GM04503 (cell line): ENCODE data around the gene CDKAL1.
A peak's percentile ranks its signal among the peaks of the same experiment; 100 is the strongest.
"Not testable (repeated sequence)": the region's sequence is repeated elsewhere in the genome, so short reads cannot be mapped to it uniquely, and the experiment has no call there.

Source experiments
- DNase-seq: peaks from one replicate; pipeline ENCODE4 v3.0.0-alpha.2; 2012; ENCODE audit warnings: low read depth

CDKAL1 gene

DNA sequence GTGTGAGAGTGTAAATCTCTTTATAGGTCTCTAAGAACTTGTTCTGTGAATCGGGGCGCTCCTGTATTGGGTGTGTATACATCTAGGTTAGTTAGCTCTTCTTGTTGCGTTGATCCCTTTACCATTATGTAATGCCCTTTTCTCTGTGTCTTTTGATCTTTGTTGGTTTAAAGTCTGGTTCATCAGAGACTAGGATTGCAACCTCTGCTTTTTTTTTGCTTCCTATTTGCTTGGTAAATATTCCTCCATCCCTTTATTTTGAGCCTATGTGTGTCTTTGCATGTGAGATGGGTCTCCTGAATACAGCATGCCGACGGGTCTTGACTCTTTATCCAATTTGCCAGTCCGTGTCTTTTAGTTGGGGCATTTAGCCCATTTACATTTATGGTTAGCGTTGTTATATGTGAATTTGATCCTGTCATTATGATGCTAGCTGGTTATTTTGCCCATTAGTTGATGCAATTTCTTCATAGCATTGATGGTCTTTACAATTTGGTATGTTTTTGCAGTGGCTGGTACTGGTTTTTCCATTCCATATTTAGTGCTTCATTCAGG, 60.1 kb downstream of the CDKAL1 start:
- DNase-seq, result not testable (repeated sequence)

- DNase-seq, result no peak
Observed at GRCh38 chr6:20599302-20600051, 65.2 kb downstream of the CDKAL1 start.

DNA sequence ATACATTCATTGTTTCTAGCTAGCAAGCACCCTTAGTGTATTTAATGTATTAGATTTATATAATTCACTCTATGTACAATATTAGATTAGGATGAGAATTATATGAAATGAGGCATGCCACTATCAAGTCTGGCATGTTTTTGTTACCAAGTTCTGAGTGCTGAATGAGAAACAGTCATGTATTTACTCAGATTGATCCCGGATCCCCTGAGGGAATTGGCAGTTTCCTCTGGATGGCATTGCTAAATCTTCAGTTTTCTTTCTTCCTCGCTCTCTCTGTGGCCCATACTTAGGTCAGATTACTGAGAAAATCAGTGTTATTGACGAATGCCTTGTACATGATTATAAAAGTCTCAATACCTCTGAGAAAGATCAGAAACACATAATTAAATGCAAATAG, 66.6 kb downstream of the CDKAL1 start:
- DNase-seq, result no peak

- DNase-seq, result no peak
Observed at GRCh38 chr6:20604159-20604558, 69.9 kb downstream of the CDKAL1 start.

DNA sequence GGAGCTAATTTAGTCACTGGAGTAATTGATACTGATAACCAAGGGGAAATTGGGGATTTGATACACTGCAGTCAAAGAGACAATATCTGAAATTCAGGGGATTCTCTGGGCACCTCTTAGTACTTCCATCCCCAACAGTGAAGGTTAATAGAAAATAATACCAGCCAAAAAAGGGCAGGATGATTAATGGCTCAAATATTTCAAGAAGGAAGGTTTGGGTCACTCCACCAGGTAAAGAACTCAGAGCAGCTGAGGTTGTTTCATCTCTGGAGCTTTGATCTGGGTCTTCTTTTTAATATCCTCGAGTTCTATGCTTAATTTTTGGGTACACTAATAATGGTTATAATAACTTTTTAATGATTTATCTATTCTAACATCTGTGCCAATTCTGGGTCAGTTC, 70.8 kb downstream of the CDKAL1 start:
- DNase-seq, result no peak

DNA sequence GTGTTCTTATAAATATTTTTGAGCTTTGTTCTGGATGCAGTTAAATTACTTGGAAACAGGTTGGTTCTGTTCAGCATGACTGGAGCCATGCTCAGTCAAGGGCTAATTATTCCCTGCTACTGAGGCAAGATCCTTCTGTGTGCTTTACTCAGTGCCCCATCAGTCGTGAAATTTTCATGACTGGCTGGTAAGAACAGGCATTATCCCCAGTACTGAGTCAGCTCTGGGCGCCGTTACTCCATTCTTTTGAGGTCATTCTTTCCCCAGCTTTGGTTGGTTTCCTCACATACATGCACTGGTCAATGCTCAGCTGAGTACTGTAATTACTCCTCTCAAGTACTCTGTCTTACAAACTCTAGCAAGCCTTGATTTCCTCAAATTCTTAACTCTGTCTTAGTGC, 71.3 kb downstream of the CDKAL1 start:
- peak; percentile 16 for DNase-seq

DNA sequence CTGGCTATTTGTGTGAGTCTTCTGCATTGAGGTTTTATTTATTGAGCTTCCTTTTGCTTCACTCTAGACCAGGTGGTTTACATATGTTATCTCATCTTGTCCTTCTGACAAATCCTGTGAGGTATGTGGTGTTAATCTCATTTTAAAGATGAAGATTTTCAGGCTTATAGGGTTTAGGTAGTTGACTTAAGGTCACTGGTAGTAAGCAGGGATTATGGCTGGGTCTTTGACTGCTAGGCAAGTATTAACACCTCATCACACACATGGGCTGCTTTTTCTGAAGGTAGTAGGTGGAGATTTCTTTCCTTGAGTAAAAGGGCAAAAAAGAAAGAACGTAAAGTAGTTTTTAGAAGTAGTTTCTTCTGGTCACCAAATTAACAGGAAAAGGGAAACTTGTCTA, 72.6 kb downstream of the CDKAL1 start:
- DNase-seq, result no peak

- no peak for DNase-seq
Observed at GRCh38 chr6:20608356-20608755, 74.1 kb downstream of the CDKAL1 start.

DNA sequence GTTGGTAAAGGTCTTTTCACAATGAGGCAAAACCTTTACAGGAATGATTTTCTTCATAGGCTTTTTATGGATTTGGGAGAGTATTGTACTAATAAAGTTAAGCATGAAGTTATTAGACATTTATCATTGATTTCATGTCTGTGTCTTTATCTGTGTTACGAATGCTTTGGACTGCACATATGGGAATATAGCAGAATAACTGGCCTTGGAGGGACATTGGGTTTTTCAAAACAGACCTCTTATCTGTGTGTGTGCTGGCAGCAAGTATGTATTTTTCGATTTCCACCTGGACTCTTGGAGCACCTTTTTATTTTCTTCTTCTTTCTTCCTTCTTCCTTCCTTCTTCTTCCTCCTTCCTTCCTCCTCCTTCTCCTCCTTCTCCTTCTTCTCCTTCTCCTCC, 74.6 kb downstream of the CDKAL1 start:
- no peak for DNase-seq

- DNase-seq, result not testable (repeated sequence)
Observed at GRCh38 chr6:20609924-20610323, 75.7 kb downstream of the CDKAL1 start.

DNA sequence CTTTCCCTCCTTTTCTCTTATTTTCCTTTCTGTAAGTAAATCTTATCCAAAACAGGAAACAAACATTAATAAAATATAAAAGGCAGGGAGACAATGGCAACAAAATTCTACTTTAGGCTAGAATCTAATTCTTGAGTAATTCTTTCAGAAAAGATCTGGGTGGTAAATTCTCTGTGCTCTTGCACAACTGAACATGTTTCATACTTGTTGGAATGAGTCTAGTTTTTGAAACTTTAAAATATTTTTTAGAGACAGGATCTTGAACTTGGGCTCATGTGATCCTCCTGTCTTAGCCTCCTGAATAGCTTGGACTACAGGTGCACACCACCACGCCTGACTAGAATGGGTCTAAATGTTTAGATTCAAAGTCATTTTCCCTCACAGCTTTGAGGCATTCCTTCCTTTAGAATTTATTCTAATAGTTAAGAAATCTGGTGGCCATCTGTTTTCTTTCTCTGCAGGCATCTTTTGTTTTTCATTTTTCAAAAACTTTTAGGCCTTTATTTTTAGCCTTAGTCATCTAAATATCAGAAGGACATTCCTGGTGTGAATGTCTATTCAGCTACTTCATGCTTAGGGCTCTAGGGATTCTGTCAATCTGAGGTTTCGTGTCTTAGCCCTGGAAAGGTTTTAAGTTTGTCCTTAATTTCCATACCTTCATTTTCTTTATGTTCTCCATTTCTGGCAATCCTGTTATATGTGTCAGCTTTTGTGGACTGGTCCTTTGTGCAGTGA, 76.5 kb downstream of the CDKAL1 start:
- peak; percentile 32 for DNase-seq

DNA sequence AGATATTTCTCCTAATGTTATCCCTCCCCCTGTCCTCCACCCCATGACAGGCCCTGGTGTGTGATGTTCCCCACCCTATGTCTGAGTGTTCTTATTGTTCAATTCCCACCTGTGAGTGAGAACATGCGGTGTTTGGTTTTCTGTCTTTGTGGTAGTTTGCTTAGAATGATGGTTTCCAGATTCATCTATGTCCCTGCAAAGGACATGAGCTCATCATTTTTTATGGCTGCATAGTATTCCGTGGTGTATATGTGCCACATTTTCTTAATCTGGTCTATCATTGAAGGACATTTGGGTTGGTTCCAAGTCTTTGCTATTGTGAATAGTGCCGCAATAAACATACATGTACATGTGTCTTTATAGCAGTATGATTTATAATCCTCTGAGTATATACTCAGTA, 83.3 kb downstream of the CDKAL1 start:
- DNase-seq, result not testable (repeated sequence)

GRCh38 chr6:20620043-20620442, 85.8 kb downstream of the CDKAL1 start:
- DNase-seq, result no peak

- no peak for DNase-seq
Observed at GRCh38 chr6:20623761-20624160, 89.5 kb downstream of the CDKAL1 start.

GRCh38 chr6:20626165-20626564, 91.9 kb downstream of the CDKAL1 start:
- DNase-seq, result no peak

DNA sequence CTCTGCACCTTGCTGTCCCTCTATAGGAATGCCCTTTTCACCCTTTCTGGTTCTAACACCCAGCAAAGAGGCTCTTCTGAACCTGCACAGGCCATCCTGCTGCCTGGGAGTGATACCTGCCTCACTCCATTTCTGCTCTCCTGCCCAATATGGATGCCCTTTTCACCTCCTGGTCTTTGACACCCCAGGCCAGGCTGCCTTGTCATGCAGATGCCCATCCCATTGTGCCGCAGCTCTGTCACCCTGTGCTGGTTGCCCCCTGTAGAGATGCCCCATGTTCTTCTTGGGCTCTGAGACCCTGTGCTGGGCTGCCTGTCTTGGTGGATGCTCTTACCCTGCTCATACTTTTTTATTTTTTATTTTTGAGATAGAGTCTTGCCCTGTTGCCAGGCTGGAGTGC, 95.3 kb downstream of the CDKAL1 start:
- DNase-seq, result no peak

DNA sequence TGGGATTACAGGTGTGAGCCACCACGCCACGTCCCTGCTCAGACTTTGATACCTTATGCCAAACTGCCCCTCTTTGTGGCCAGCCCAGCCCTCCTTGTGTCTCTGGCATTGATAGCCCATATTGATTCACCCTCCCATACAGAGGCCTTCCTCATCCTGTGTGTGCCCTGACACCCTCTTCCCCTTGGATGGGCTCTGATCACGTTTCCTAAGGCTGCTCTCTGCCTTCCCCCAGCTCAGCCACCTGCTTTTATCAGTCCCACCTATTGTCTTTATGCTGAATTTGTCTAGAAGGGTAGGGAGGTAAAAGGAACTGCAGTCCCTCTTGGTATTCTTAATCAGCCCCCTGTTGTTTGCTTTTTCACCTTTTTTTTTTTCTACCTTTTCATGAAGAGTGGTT, 95.9 kb downstream of the CDKAL1 start:
- no peak for DNase-seq

GRCh38 chr6:20630617-20631548, 96.6 kb downstream of the CDKAL1 start:
- no peak for DNase-seq

DNA sequence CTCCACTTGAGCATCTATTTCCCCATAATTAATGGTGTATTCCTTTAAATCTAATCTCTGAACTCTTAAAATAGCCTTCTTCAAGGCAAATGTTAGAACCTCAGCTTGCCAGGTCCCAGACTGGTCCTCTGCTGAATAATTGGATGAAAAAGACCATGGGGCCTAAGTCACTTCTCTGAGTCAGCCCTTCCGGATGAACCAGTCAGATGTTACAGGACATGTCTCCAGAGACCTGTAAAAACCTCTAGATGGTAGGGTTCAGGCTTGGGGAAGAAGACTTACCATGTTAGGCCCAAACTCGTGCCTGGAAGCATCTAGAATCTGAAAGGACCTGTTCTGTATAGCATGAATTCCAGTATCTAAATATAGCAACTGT, 97.3 kb downstream of the CDKAL1 start:
- DNase-seq, result no peak

- DNase-seq, result no peak
Observed at GRCh38 chr6:20632696-20633095, 98.4 kb downstream of the CDKAL1 start.

- no peak for DNase-seq
Observed at GRCh38 chr6:20633566-20634340, 99.5 kb downstream of the CDKAL1 start.

DNA sequence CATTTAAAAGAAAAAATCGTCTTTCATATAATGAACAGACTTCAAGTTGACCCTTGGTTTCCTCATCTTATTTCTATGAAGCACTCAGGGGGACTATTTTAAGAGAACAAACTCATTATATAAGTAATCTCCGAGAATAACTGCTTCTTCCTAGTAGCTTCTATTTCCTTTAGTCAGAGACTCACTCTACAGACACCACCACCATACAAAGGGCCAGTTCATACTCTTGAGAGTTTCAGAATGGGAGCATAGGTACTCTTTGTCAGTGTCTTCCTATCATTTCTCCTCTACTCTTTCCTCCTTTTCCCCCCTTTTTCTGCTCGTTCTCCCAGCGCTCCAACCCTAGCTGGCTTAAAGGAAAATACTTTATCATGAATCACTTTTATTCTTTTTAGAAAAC, 104.9 kb downstream of the CDKAL1 start:
- DNase-seq, result no peak
